ENCODE results near the gene LPCAT1.
A peak's percentile ranks its signal among the peaks of the same experiment; 100 is the strongest.

The LPCAT1 gene

GRCh38 chr5:1538741-1539392, 15.1 kb upstream of the LPCAT1 start:
- no peak for DNase-seq (ENCODE audit: low spot score)
- in situ Hi-C loops (cut with MboI; ENCODE audit: low pct_unique_long_range_greater_than_20kb, low sequenced_read_pairs, unreplicated experiment) = no loop called here
- no peak for TF ChIP-seq CTCF (IDR thresholded peaks at IDR 0.05; ENCODE audit: extremely low read depth, insufficient read depth, missing control alignments)

- in situ Hi-C loops (cut with MboI; ENCODE audit: low pct_unique_long_range_greater_than_20kb, low sequenced_read_pairs, unreplicated experiment) = no loop called here
- no peak for TF ChIP-seq CTCF (IDR thresholded peaks at IDR 0.05; ENCODE audit: extremely low read depth, insufficient read depth, missing control alignments)
These were observed 14.5 kb upstream of the LPCAT1 start for GRCh38 chr5:1538276-1538675.

GRCh38 chr5:1537603-1538154, 13.9 kb upstream of the LPCAT1 start:
- no peak for TF ChIP-seq CTCF (IDR thresholded peaks at IDR 0.05; ENCODE audit: extremely low read depth, insufficient read depth, missing control alignments)
- DNase-seq (ENCODE audit: low spot score) = no peak
- in situ Hi-C loops (cut with MboI; ENCODE audit: low pct_unique_long_range_greater_than_20kb, low sequenced_read_pairs, unreplicated experiment) = no loop called here

More at GRCh38 chr5:1538276-1538675, 14.5 kb upstream of the LPCAT1 start:
- no peak for DNase-seq (ENCODE audit: low spot score)

GRCh38 chr5:1536871-1537602, 13.3 kb upstream of the LPCAT1 start:
- TF ChIP-seq CTCF (IDR thresholded peaks at IDR 0.05; ENCODE audit: extremely low read depth, insufficient read depth, missing control alignments) = no peak
- in situ Hi-C loops (cut with MboI; ENCODE audit: low pct_unique_long_range_greater_than_20kb, low sequenced_read_pairs, unreplicated experiment) = no loop called here
- DNase-seq (ENCODE audit: low spot score) = no peak

GRCh38 chr5:1536322-1536845, 12.6 kb upstream of the LPCAT1 start:
- peak; percentile 88 for DNase-seq (ENCODE audit: low spot score)
- in situ Hi-C loops (cut with MboI; ENCODE audit: low pct_unique_long_range_greater_than_20kb, low sequenced_read_pairs, unreplicated experiment) = no loop called here
- no peak for TF ChIP-seq CTCF (IDR thresholded peaks at IDR 0.05; ENCODE audit: extremely low read depth, insufficient read depth, missing control alignments)

GRCh38 chr5:1535646-1536045, 11.9 kb upstream of the LPCAT1 start:
- in situ Hi-C loops (cut with MboI; ENCODE audit: low pct_unique_long_range_greater_than_20kb, low sequenced_read_pairs, unreplicated experiment) = no loop called here
- TF ChIP-seq CTCF (IDR thresholded peaks at IDR 0.05; ENCODE audit: extremely low read depth, insufficient read depth, missing control alignments) = no peak
- no peak for DNase-seq (ENCODE audit: low spot score)
